HG03064 (cell line): ENCODE results near the gene AK2.
"Not testable (repeated sequence)": the region's sequence is repeated elsewhere in the genome, so short reads cannot be mapped to it uniquely, and the experiment has no call there.

Experiments used
- ATAC-seq: cut with Tn5 transposase; IDR thresholded peaks from one replicate; pipeline ENCODE4 v1.9.1; 2021; ENCODE audit warnings: low read depth; ENCODE audit not compliant: unreplicated experiment

AK2 gene

GRCh38 chr1:33025180-33025569 lies 11.5 kb downstream of the AK2 start:
- no peak for ATAC-seq

- ATAC-seq, result not testable (repeated sequence)
Observed at GRCh38 chr1:33024430-33025179, 12.1 kb downstream of the AK2 start.

- ATAC-seq, result no peak
Observed at GRCh38 chr1:33022650-33023200, 14.0 kb downstream of the AK2 start.

- ATAC-seq, result no peak
Observed at GRCh38 chr1:33021567-33022431, 14.9 kb downstream of the AK2 start.

- ATAC-seq, result no peak
Observed at GRCh38 chr1:33018112-33018511, 18.6 kb downstream of the AK2 start.

GRCh38 chr1:33017175-33017574 lies 19.5 kb downstream of the AK2 start:
- ATAC-seq, result no peak

- no peak for ATAC-seq
Observed at GRCh38 chr1:33015216-33015615, 21.5 kb downstream of the AK2 start.

GRCh38 chr1:33014464-33015163 lies 22.1 kb downstream of the AK2 start:
- ATAC-seq, result no peak

GRCh38 chr1:33013791-33014190 lies 22.9 kb downstream of the AK2 start:
- no peak for ATAC-seq

GRCh38 chr1:33012165-33012564 lies 24.5 kb downstream of the AK2 start:
- no peak for ATAC-seq

- no peak for ATAC-seq
Observed at GRCh38 chr1:33010932-33011731, 25.6 kb downstream of the AK2 start.

- ATAC-seq, result no peak
Observed at GRCh38 chr1:33009561-33009960, 27.1 kb downstream of the AK2 start.

- no peak for ATAC-seq
Observed at GRCh38 chr1:33008051-33008914, 28.4 kb downstream of the AK2 start.

- no peak for ATAC-seq
Observed at GRCh38 chr1:33007190-33008050, 29.3 kb downstream of the AK2 start.

- no peak for ATAC-seq
Observed at GRCh38 chr1:33005838-33006421, 30.8 kb downstream of the AK2 start.

GRCh38 chr1:33005117-33005837 lies 31.4 kb downstream of the AK2 start:
- ATAC-seq, result no peak

GRCh38 chr1:33004613-33005012 lies 32.1 kb downstream of the AK2 start:
- no peak for ATAC-seq
